Activated CD8-positive, alpha-beta memory T cell treated with anti-CD3 and anti-CD28 coated beads, Interleukin-2, amount 50 U/mL, for 1 hour (primary cell): ENCODE measurements around the gene CCDC174.

Experiments used
- DNase-seq: peaks from one replicate; pipeline ENCODE4 v3.0.0-alpha.2; 2020; ENCODE audit errors: extremely low read depth

The CCDC174 gene

GRCh38 chr3:14701676-14702075 is 50.1 kb downstream of the CCDC174 start:
- DNase-seq: no peak

DNA sequence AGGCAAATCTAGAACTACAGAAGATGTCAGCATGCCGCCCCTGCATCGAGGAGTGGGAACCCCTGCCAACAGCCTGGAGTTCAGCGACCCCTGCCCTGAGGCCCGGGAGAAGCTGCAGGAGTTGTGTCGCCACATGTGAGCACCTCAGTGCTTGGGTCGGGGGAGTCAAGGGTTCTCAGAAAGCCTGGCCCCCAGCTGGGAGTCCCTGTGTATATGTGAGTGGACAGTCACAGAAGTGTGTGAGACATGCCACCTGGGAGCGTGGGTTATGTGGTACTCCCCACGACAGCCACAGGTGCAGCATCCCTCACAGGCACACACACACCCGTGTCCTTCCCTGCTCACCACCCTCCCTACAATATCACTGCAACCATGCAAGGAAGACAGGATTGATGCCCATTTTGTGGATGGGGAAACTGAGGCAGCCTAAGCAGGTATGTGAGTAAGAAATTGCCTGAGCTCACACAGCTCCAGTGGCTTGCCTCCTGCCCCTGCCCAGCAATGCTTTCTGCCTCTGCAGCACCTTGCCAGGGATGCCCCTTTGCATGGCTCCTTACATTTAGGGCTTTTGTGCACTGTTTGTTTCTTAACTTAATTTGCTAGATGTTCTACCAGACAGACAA is 51.7 kb downstream of the CCDC174 start:
- no peak for DNase-seq

GRCh38 chr3:14703791-14704190 is 52.2 kb downstream of the CCDC174 start:
- no peak for DNase-seq

DNA sequence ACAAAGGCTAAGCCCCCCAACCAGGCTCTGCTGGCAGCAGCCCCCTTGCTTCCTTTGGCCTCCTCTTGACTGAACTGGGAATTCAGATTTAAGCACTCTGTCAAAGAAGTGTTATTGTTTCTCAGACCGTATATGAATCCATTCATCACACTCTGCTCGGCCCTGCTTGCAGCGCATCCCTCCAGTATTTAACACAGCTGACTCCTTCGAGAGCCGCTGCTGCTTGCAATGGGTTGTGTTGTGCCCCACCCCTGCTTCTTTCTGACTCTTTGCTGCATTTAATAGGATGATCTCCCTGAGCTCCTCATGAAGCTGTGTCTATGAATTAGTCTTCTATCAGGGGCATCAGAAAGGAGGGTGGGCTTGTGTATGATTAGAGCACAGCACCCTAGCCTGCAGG is 54.5 kb downstream of the CCDC174 start:
- no peak for DNase-seq

GRCh38 chr3:14716591-14716990 is 65.0 kb downstream of the CCDC174 start:
- DNase-seq: no peak

DNA sequence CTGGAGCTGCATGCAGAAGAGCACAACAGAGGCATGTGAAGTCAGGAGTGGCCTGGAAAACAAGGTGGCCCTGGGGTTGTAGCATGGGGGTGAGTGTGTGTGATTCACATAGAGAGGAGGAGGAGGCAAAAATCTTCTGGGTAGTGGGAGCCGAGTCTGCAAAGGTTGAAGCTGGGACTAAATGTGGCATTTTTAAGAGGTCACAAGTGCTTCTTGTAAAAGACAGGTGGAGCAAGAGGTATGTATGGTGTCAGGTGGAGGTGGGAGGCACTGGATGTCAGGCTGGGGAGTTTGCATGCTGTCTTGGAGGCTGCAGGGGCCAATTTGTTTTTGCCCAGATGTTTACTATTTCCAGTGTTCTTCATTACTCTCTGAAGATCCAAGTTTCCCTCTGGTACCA is 65.7 kb downstream of the CCDC174 start:
- no peak for DNase-seq

- DNase-seq: no peak
Observed at GRCh38 chr3:14718539-14718938, 67.0 kb downstream of the CCDC174 start.

DNA sequence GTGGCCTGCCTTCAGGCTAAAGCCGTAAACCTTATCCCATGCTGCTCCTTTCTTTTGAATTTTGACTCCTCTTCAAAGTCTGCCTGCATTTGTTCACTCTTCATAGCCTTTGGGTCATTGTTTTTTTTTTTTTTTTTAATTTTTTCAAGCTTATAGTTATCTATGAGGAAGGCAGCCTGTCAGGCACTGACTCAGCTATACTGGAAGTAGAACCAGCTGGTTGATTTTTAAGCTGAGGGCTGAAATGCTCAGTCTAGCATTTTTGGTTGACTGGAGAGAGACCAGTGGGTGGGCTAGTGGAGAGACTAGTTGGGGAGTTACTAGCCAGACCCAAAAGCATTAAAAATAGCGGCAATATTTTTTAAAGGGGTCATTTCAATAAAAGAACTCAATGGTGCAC is 67.4 kb downstream of the CCDC174 start:
- DNase-seq: no peak

GRCh38 chr3:14721126-14721864 is 69.7 kb downstream of the CCDC174 start:
- DNase-seq: no peak
